HG03060 (cell line): ENCODE results near the gene AGBL1.

Experiments used
- ATAC-seq: cut with Tn5 transposase; IDR thresholded peaks from one replicate; pipeline ENCODE4 v1.9.1; 2021; ENCODE audit warnings: low read depth, moderate number of reproducible peaks; ENCODE audit not compliant: unreplicated experiment

Gene AGBL1

GRCh38 chr15:86676002-86676401 is 596.3 kb downstream of the AGBL1 start:
- no peak for ATAC-seq

- no peak for ATAC-seq
These were observed 597.6 kb downstream of the AGBL1 start for GRCh38 chr15:86677278-86677677.

- no peak for ATAC-seq
These were observed 605.6 kb downstream of the AGBL1 start for GRCh38 chr15:86685263-86685662.

- no peak for ATAC-seq
These were observed 609.3 kb downstream of the AGBL1 start for GRCh38 chr15:86689006-86689405.

- ATAC-seq = no peak
These were observed 610.9 kb downstream of the AGBL1 start for GRCh38 chr15:86690566-86690965.

- ATAC-seq = no peak
These were observed 611.5 kb downstream of the AGBL1 start for GRCh38 chr15:86691091-86691663.

- ATAC-seq = no peak
These were observed 621.4 kb downstream of the AGBL1 start for GRCh38 chr15:86700864-86701610.

GRCh38 chr15:86701611-86701963 is 621.9 kb downstream of the AGBL1 start:
- ATAC-seq = no peak

GRCh38 chr15:86706813-86707212 is 627.1 kb downstream of the AGBL1 start:
- ATAC-seq = no peak

- no peak for ATAC-seq
These were observed 631.8 kb downstream of the AGBL1 start for GRCh38 chr15:86711476-86711875.

- ATAC-seq = no peak
These were observed 634.6 kb downstream of the AGBL1 start for GRCh38 chr15:86714241-86714640.

GRCh38 chr15:86725628-86726027 is 646.0 kb downstream of the AGBL1 start:
- ATAC-seq = no peak

GRCh38 chr15:86735247-86736040 is 655.8 kb downstream of the AGBL1 start:
- no peak for ATAC-seq

- no peak for ATAC-seq
These were observed 662.2 kb downstream of the AGBL1 start for GRCh38 chr15:86741917-86742316.

- ATAC-seq = no peak
These were observed 663.7 kb downstream of the AGBL1 start for GRCh38 chr15:86743283-86743903.

- no peak for ATAC-seq
These were observed 664.6 kb downstream of the AGBL1 start for GRCh38 chr15:86744198-86744780.

- ATAC-seq = no peak
These were observed 671.4 kb downstream of the AGBL1 start for GRCh38 chr15:86751116-86751515.

GRCh38 chr15:86754846-86755245 is 675.2 kb downstream of the AGBL1 start:
- ATAC-seq = no peak

- no peak for ATAC-seq
These were observed 677.0 kb downstream of the AGBL1 start for GRCh38 chr15:86756688-86757087.

GRCh38 chr15:86759800-86760523 is 680.3 kb downstream of the AGBL1 start:
- ATAC-seq = no peak
